ENCODE results near the gene HSPA12A.

Gene HSPA12A

DNA sequence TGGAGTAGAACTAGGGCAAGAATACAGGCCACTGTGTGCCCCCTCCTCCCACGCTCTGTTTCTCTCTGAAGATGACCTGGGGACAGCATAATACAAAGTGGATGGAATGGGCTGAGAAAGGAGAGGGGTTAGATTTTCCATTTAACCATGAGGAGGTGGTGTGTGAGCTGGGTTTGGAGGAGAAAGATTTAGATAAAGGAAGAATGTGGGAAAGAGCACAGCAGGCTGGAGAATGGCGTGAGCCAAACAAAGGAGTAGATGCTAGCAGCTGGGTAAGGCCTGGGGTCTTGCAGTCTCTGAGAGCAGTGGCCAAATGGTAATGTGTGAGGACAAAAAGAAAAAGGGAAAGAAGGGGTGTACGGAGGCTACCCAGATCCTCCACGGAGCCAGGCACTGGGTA lies 113.0 kb downstream of the HSPA12A start:
- no peak for DNase-seq (ENCODE audit: low read depth)

DNA sequence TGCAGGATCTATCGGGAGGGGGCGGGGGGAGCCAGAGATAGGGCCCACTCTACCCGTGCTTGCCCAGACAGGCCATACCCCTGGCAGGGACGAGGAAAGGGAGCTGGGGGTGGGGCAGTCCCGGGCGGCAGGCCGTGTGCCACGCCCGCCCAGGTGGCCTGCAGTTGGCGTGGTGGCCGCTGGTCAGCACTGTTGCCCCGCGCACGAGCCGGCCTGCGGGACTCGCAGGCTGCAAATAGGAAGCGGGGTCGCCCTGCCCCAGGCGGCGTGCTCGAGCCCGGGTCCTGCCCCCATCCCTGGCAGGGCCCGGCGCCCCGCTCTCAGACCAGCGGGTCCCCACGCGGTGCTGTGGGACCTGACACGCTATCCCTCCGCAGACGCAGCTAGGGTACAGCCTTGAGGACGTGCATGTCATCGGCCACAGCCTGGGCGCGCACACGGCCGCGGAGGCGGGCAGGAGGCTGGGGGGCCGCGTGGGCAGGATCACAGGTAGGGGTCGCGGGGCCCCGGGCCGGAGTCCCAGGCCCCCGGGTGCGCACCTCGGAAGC lies 114.9 kb downstream of the HSPA12A start:
- no peak for DNase-seq (ENCODE audit: low read depth)

DNA sequence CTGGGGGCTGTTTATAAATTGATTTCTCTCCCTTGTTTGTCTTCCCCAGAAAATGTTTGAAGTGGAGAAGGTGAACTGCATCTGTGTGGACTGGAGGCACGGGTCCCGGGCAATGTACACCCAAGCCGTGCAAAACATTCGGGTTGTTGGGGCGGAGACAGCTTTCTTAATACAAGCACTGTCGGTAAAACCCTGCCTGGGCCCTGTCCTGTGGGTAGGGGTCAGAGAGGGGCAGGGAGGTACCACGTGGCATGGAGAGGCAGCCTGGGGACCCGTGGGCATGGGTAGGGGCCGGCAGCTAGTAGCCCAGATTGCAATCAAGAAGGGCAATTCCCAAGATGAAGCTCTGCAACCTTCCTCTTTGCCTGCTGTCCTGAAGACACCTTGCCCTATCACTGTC lies 115.6 kb downstream of the HSPA12A start:
- DNase-seq (ENCODE audit: low read depth): no peak

DNA sequence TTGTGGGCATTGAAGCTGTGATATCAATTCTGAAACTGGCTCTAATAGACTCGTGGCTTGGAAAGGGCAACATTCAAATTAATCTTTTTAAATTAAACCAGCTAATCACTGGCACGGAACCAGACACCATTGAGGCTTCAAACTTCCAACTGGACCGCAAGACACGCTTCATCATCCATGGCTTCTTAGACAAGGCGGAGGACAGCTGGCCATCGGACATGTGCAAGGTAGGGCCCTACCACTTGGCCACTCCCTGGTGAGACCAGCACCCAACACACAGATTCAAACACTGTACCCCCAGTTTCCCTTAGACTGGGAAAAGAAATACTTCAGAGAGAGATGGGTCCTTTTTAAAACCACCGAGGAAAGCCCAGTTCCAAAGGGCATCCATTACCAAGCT lies 116.5 kb downstream of the HSPA12A start:
- no peak for DNase-seq (ENCODE audit: low read depth)

DNA sequence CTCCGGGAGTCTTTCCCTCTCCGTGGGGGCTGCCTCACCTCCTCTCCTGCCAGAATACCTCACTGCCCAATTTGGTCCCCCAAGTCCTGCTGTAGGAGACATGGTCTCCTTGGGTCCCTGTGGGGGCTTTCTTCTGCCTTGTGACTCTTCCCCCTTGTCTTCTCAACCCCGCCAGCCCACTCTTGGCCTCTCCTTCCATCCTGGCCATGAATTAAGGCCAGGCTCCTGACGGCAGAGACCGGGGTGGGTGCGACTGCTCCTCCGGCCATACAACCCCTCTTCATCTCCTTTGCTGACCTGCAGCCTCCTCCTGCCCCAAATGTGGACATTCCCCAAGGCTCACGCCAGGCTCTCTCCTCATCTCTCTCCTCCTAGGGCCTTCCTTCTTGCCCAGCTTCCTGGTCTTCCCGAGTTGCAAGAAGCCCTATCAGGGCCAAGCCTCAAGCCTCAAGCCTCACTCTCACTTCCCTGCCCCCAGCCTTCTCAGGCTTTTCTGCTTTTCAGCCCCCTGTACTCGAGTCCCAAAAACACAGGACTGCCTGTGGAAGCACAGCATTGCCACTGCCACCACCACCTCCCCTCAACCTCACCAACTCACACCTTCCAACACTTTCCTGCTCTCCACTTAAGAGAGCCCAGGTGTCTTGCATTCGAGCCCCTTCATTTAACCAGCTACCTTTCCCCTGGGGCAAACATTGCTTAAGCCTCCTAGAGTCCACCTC lies 120.3 kb downstream of the HSPA12A start:
- no peak for DNase-seq (ENCODE audit: low read depth)

DNA sequence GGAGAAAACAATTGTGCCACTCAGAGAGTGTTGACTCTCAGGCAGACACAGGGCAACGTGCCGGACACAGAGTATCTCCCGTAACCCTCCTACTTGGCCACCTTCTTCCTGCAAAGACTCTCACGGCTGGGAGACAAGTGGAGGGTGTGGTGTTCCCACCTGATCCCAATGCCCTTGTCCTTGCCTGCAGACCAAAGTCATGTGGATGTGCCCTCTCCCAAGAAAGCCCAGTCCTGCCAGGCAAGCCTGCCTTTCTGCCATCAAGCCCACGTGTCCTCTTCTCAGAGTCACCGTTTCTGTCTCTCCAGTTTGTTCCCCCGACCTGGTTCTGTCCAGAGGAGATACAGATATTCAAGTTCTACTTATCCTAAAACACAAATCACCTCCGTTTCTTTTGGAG lies 120.9 kb downstream of the HSPA12A start:
- no peak for DNase-seq (ENCODE audit: low read depth)
